IMR-90 (cell line): ENCODE results near the gene SYNC. TPM values are rescaled to one million over a fixed set of nuclear protein-coding genes. Genes with fewer than 3 reads are reported as not detected.
A peak's percentile ranks its signal among the peaks of the same experiment; 100 is the strongest.

Experiments used
- ATAC-seq: fragments of 200-7000 bp; cut with Tn5 transposase; 2 replicates; pipeline ENCODE4 v1.9.1; 2020; ENCODE audit warnings: low read depth, mild to moderate bottlenecking, moderate library complexity
- BruUV-seq: library from RNA; stranded (reverse); fragments of 400-500 nt; replicated peaks from 2 replicates; lab custom pipeline; 2021; lab: Mats Ljungman, UMichigan
- CTCF ChIA-PET: fragments of 300-600 bp; formaldehyde crosslinking; extraction: SDS; loops from one replicate; lab custom pipeline; 2021; ENCODE audit warnings: antibody characterized with exemption; lab: Yijun Ruan, JAX
- POLR2A ChIA-PET: fragments of 300-600 bp; sonication (Branson Sonifier 250); formaldehyde crosslinking; loops from one replicate; lab custom pipeline; 2022; ENCODE audit warnings: antibody characterized with exemption; ENCODE audit not compliant: unreplicated experiment; lab: Charles Lee
- DNase-seq: peaks from one replicate; pipeline ENCODE4 v3.0.0; 2013
- H2AFZ ChIP-seq: replicated peaks from 2 replicates; pipeline ENCODE3; 2013; ENCODE audit warnings: low read length, mild to moderate bottlenecking; ENCODE audit not compliant: poor library complexity
- H2AK5ac ChIP-seq: 2 replicates; pipeline ENCODE4 v1.6.1; 2013; ENCODE audit warnings: low read depth, low read length, inconsistent platforms
- H2AK9ac ChIP-seq: replicated peaks from 2 replicates; pipeline ENCODE3; 2013; ENCODE audit warnings: mild to moderate bottlenecking, low read depth, low read length, moderate library complexity; ENCODE audit not compliant: poor library complexity
- H2BK120ac ChIP-seq: 2 replicates; pipeline ENCODE4 v1.6.1; 2013; ENCODE audit warnings: low read depth, low read length, inconsistent platforms
- H2BK15ac ChIP-seq: 3 replicates; pipeline ENCODE4 v1.6.1; 2013; ENCODE audit warnings: low read depth, low read length, inconsistent platforms
- H2BK20ac ChIP-seq: 2 replicates; pipeline ENCODE4 v1.6.1; 2013; ENCODE audit warnings: low read depth, mild to moderate bottlenecking, inconsistent platforms, low read length, moderate library complexity
- H2BK5ac ChIP-seq: 2 replicates; pipeline ENCODE4 v1.6.1; 2013; ENCODE audit warnings: mild to moderate bottlenecking, low read depth, low read length, inconsistent platforms; ENCODE audit not compliant: poor library complexity, severe bottlenecking
- H3K14ac ChIP-seq: replicated peaks from 2 replicates; pipeline ENCODE4 v1.6.1; 2013; ENCODE audit warnings: low read depth, low read length, inconsistent platforms
- H3K18ac ChIP-seq: 2 replicates; pipeline ENCODE4 v1.6.1; 2013; ENCODE audit warnings: low read depth, low read length, control low read depth
- H3K23ac ChIP-seq: 2 replicates; pipeline ENCODE4 v1.6.1; 2013; ENCODE audit warnings: low read depth, low read length, inconsistent platforms
- H3K27ac ChIP-seq: 2 replicates; pipeline ENCODE4 v1.5.1; 2013; ENCODE audit warnings: mild to moderate bottlenecking, control low read depth, low read length; ENCODE audit not compliant: insufficient read depth
- H3K27me3 ChIP-seq: 2 replicates; pipeline ENCODE4 v1.6.1; 2013; ENCODE audit warnings: low read length; ENCODE audit not compliant: control insufficient read depth, insufficient read depth
- H3K36me3 ChIP-seq: 2 replicates; pipeline ENCODE4 v1.6.1; 2013; ENCODE audit warnings: low read length, mixed read lengths; ENCODE audit not compliant: control insufficient read depth, insufficient read depth
- H3K4ac ChIP-seq: 2 replicates; pipeline ENCODE4 v1.6.1; 2013; ENCODE audit warnings: low read depth, low read length, inconsistent platforms
- H3K4me1 ChIP-seq: 2 replicates; pipeline ENCODE4 v1.6.1; 2013; ENCODE audit warnings: low read length, mixed read lengths; ENCODE audit not compliant: control insufficient read depth, insufficient read depth
- H3K4me2 ChIP-seq: 2 replicates; pipeline ENCODE4 v1.6.1; 2013; ENCODE audit warnings: low read depth, mild to moderate bottlenecking, control low read depth, low read length, moderate library complexity
- H3K4me3 ChIP-seq: 2 replicates; pipeline ENCODE4 v1.5.1; 2013; ENCODE audit warnings: low read depth, mild to moderate bottlenecking, control low read depth, low read length, moderate library complexity; ENCODE audit not compliant: insufficient read depth
- H3K56ac ChIP-seq: 2 replicates; pipeline ENCODE4 v1.6.1; 2013; ENCODE audit warnings: low read length, inconsistent platforms; ENCODE audit not compliant: insufficient read depth; ENCODE audit errors: extremely low read depth
- H3K79me1 ChIP-seq, 2 experiments: 2 replicates each; pipeline ENCODE4 v1.6.1; 2013; ENCODE audit warnings: low read length in 2 of 2, inconsistent platforms in 1 of 2, low read depth in 1 of 2
- H3K9ac ChIP-seq: 2 replicates; pipeline ENCODE4 v1.6.1; 2013; ENCODE audit warnings: low read depth, low read length, control low read depth
- H3K9me1 ChIP-seq: 2 replicates; pipeline ENCODE4 v1.6.1; 2013; ENCODE audit warnings: low read length, inconsistent platforms; ENCODE audit not compliant: insufficient read depth
- H3K9me3 ChIP-seq: 2 replicates; pipeline ENCODE4 v1.6.1; 2013; ENCODE audit warnings: low read length; ENCODE audit not compliant: control insufficient read depth, insufficient read depth
- H4K20me1 ChIP-seq: 2 replicates; pipeline ENCODE4 v1.6.1; 2013; ENCODE audit warnings: low read length, inconsistent platforms; ENCODE audit not compliant: insufficient read depth
- H4K5ac ChIP-seq: 2 replicates; pipeline ENCODE4 v1.6.1; 2013; ENCODE audit warnings: mild to moderate bottlenecking, low read depth, low read length, control low read depth
- H4K8ac ChIP-seq, 2 experiments: 2 replicates each; pipeline ENCODE4 v1.6.1; 2013; ENCODE audit warnings: low read depth in 2 of 2, low read length in 2 of 2, control low read depth in 1 of 2, inconsistent platforms in 1 of 2
- H4K91ac ChIP-seq: 2 replicates; pipeline ENCODE4 v1.6.1; 2013; ENCODE audit warnings: low read depth, low read length, inconsistent platforms; ENCODE audit not compliant: insufficient read depth
- BHLHE40 ChIP-seq: fragments of 150-350 bp; IDR thresholded peaks from 2 replicates; pipeline ENCODE4 v1.6.1; 2016; ENCODE audit warnings: mild to moderate bottlenecking, low read depth, low read length
- CHD1 ChIP-seq: IDR thresholded peaks from 2 replicates; pipeline ENCODE4 v1.6.1; 2012; ENCODE audit warnings: low read depth, low read length, improper control_type of control experiment
- MAFK ChIP-seq: IDR thresholded peaks from 2 replicates; pipeline ENCODE4 v1.6.1; 2012; ENCODE audit warnings: low read depth, low read length, improper control_type of control experiment
- MAZ ChIP-seq: IDR thresholded peaks from 2 replicates; pipeline ENCODE4 v1.6.1; 2012; ENCODE audit warnings: low read depth, mild to moderate bottlenecking, low read length, improper control_type of control experiment, moderate library complexity, borderline replicate concordance
- NFE2L2 ChIP-seq: fragments of 150-350 bp; IDR thresholded peaks from 2 replicates; pipeline ENCODE4 v1.6.1; 2016; ENCODE audit warnings: low read depth, mild to moderate bottlenecking, low read length
- RCOR1 ChIP-seq: IDR thresholded peaks from 2 replicates; pipeline ENCODE4 v1.6.1; 2012; ENCODE audit warnings: mild to moderate bottlenecking, low read length, improper control_type of control experiment; ENCODE audit not compliant: insufficient replicate concordance
- RFX5 ChIP-seq: IDR thresholded peaks from 2 replicates; pipeline ENCODE4 v1.8.0; 2012; ENCODE audit warnings: low read depth, mild to moderate bottlenecking, low read length, moderate library complexity
- SMC3 ChIP-seq: fragments of 150-350 bp; IDR thresholded peaks from 2 replicates; pipeline ENCODE4 v1.6.1; 2016; ENCODE audit warnings: low read depth, mild to moderate bottlenecking, antibody characterized with exemption, low read length, moderate library complexity
- WGBS, 2 experiments: methylation state at CpG; one replicate each; pipeline versions ENCODE4 v1.1.5 to v1.1.7; 2013; ENCODE audit warnings: missing lambda C conversion rate in 2 of 2; ENCODE audit not compliant: insufficient read length in 1 of 2; ENCODE audit errors: extremely low coverage in 2 of 2; 5-methylcytosine and 5-hydroxymethylcytosine counted together
- dilution Hi-C: fragments of 300-500 bp; cut with HindIII; formaldehyde crosslinking; loops from one replicate; pipeline ENCODE4 v1.14.3; 2018; ENCODE audit warnings: low sequenced_read_pairs; ENCODE audit not compliant: unreplicated experiment
- in situ Hi-C: fragments of 300-500 bp; cut with MboI; formaldehyde crosslinking; loops from 3 replicates; pipeline ENCODE4 v1.14.3; 2019; ENCODE audit warnings: low sequenced_read_pairs, inconsistent platforms, mixed read lengths
- intact Hi-C: fragments of 100-400 bp; cut with micrococcal nuclease; formaldehyde crosslinking; loops from 2 replicates; pipeline ENCODE4 v1.10.0; 2022
- polyA plus RNA-seq, 3 experiments: library from polyadenylated mRNA; depleted of rRNA; stranded (reverse); fragments of >200 nt; gene quantifications; 2 replicates each; pipeline ENCODE4 v1.2.3, GENCODE V29; 2012; ENCODE audit warnings: low replicate concordance in 1 of 3
- total RNA-seq: library from RNA; depleted of rRNA; stranded (reverse); fragments of >200 nt; gene quantifications from 2 replicates; pipeline ENCODE4 v1.2.3, GENCODE V29; 2012
- TF ChIP-seq, protein P1 (sequence below): fragments of 150-350 bp; IDR thresholded peaks from 2 replicates; pipeline ENCODE4 v1.6.1; 2017; ENCODE audit warnings: mild to moderate bottlenecking, antibody characterized with exemption, low read length, low read depth

SYNC gene
- total and polyA plus RNA-seq, 2 of the 4 experiments (the other 2 are of a cell fraction), result 48.9 to 103 TPM

DNA sequence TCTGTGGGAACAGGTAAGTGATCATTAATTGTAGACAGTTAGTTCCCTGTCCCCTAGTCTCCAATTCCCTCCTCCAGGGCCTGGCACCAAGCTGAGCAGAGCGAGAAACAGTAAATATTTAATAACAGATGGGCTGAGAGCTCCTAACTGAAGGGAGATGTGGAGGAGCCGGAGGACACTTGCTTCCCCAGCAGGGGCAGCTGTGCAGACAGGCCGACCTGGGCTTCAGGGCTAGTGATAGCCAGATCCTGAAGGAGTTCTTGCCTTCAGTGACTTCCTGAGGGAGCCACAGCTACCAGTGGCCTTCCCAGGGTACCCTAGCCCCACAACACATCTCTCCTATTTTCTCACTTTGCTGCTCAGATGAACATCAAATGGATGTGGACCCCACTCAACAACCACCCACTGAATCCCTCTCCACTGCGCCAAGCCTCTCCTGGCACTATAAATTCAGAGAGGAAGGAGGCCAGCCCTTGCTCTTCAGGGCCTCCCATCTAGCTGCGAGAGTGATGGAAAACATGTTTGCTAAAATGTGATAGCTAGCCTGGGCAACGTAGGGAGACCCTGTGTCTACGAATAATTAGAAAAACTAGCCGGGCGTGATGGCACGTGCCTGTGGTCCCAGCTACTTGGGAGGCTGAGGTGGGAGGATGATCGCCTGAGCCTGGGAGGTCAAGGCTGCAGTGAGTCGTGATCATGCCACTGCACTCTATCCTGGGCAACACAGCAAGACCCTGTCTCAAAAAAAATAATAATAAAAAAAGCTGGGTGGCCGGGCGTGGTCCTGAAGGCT lies 26.9 kb upstream of the SYNC start:
- peak overlapping the region; percentile 47; the same call in 1 of the 2 replicates for H2BK120ac ChIP-seq
- H3K14ac ChIP-seq, result no peak overlapping the region; the same call in 1 of the 2 replicates
- peaks cover 13% of the 10 kb centered on the region for H3K9me1 ChIP-seq
- no peak overlapping the region for H4K5ac ChIP-seq
- H3K23ac ChIP-seq, result no peak overlapping the region
- H2BK15ac ChIP-seq, result no peak overlapping the region
- H4K20me1 ChIP-seq, result no peaks in the 10 kb centered on the region
- H2BK20ac ChIP-seq, result no peak overlapping the region
- WGBS, 2 experiments, result 57% methylated on average over 6 of the region's 14 CpGs; no CpG with 5 or more reads in 1 of the 2 experiments
- H3K27ac ChIP-seq, result no peak overlapping the region
- POLR2A ChIA-PET, result no interaction called here
- no peaks in the 10 kb centered on the region for H3K79me1 ChIP-seq
- no peaks in the 10 kb centered on the region for H3K9me3 ChIP-seq
- no peaks in the 10 kb centered on the region for H3K27me3 ChIP-seq
- H4K8ac ChIP-seq, result peak overlapping the region in 1 of 2 experiments; percentile 32; a peak in 1 of 4 replicates
- intact Hi-C loops (no loop called here), dilution Hi-C loops (no loop called here), in situ Hi-C loops (no loop called here)
- DNase-seq (peak; percentile 0), ATAC-seq (no peak)
- no peak overlapping the region for H3K4me2 ChIP-seq
- H2AK5ac ChIP-seq, result peak overlapping the region; percentile 3; the same call in 1 of the 2 replicates
- H3K18ac ChIP-seq, result no peak overlapping the region
- peak overlapping the region; percentile 20; the same call in 1 of the 2 replicates for H3K4ac ChIP-seq
- no TSS peak for BruUV-seq
- peak overlapping the region; percentile 11 for H2AFZ ChIP-seq
- no peak overlapping the region for H3K56ac ChIP-seq
- no peak overlapping the region for H2BK5ac ChIP-seq
- H3K4me3 ChIP-seq, result no peak overlapping the region
- no peak for TF ChIP-seq MAZ
- TF ChIP-seq BHLHE40, result no peak
- no peak for TF ChIP-seq NFE2L2
- no peak for TF ChIP-seq RCOR1
- no peak for TF ChIP-seq RFX5
- TF ChIP-seq CHD1, result no peak
- TF ChIP-seq, protein P1, sequence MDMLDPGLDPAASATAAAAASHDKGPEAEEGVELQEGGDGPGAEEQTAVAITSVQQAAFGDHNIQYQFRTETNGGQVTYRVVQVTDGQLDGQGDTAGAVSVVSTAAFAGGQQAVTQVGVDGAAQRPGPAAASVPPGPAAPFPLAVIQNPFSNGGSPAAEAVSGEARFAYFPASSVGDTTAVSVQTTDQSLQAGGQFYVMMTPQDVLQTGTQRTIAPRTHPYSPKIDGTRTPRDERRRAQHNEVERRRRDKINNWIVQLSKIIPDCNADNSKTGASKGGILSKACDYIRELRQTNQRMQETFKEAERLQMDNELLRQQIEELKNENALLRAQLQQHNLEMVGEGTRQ, result no peak
- no peak for TF ChIP-seq SMC3
- no peak for TF ChIP-seq MAFK
- no peak overlapping the region for H2AK9ac ChIP-seq
- CTCF ChIA-PET, result interaction anchor here (0.7 to 2.9 kb wide), 2 partner anchors 17 to 46 kb away, joined by 3 to 11 read pairs; no protein-coding TSS in a partner anchor
- H3K36me3 ChIP-seq, result no peaks in the 10 kb centered on the region
- peaks cover 14% of the 10 kb centered on the region for H3K4me1 ChIP-seq
- H3K9ac ChIP-seq, result no peak overlapping the region
- no peak overlapping the region for H4K91ac ChIP-seq
